Osteoblast (primary cell): ENCODE measurements around the gene NAV2. TPM values are rescaled to one million over a fixed set of nuclear protein-coding genes. Genes with fewer than 3 reads are reported as not detected.

Experiments
- DNase-seq: peaks from one replicate; pipeline ENCODE4 v3.0.0; 2011; ENCODE audit warnings: low spot score, mixed read lengths; ENCODE audit not compliant: insufficient read length; ENCODE audit errors: missing footprints
- H2AFZ ChIP-seq: 2 replicates; pipeline ENCODE4 v1.6.0; 2011; ENCODE audit warnings: mild to moderate bottlenecking, low read length
- H3K27ac ChIP-seq: 2 replicates; pipeline ENCODE4 v1.5.1; 2011; ENCODE audit warnings: mild to moderate bottlenecking, low read depth, low read length, moderate library complexity
- H3K27me3 ChIP-seq: 2 replicates; pipeline ENCODE4 v1.6.0; 2012; ENCODE audit warnings: mild to moderate bottlenecking, control low read depth, inconsistent platforms, low read length, moderate library complexity; ENCODE audit not compliant: insufficient read depth
- H3K36me3 ChIP-seq: 2 replicates; pipeline ENCODE4 v1.5.1; 2011; ENCODE audit warnings: mild to moderate bottlenecking, low read length, control low read depth, moderate library complexity; ENCODE audit not compliant: insufficient read depth
- H3K4me1 ChIP-seq: 2 replicates; pipeline ENCODE4 v1.5.1; 2011; ENCODE audit warnings: mild to moderate bottlenecking, low read length, control low read depth, moderate library complexity; ENCODE audit not compliant: insufficient read depth
- H3K4me2 ChIP-seq: 2 replicates; pipeline ENCODE4 v1.6.0; 2011; ENCODE audit warnings: mild to moderate bottlenecking, low read length; ENCODE audit not compliant: insufficient read depth
- H3K4me3 ChIP-seq: fragments of 200-600 bp; sonication (generic); 3 replicates; pipeline ENCODE4 v1.5.1; 2012; ENCODE audit warnings: mild to moderate bottlenecking, low read length, inconsistent platforms; ENCODE audit not compliant: insufficient read depth
- H3K79me2 ChIP-seq: 2 replicates; pipeline ENCODE4 v1.6.0; 2012; ENCODE audit warnings: mild to moderate bottlenecking, low read length, control low read depth, inconsistent platforms; ENCODE audit not compliant: insufficient read depth
- H3K9me3 ChIP-seq: 2 replicates; pipeline ENCODE4 v1.5.1; 2011; ENCODE audit warnings: low read depth, low read length, control low read depth
- H4K20me1 ChIP-seq: 2 replicates; pipeline ENCODE4 v1.6.0; 2012; ENCODE audit warnings: mild to moderate bottlenecking, low read length, control low read depth; ENCODE audit not compliant: insufficient read depth
- CTCF ChIP-seq: IDR thresholded peaks from 2 replicates; pipeline ENCODE4 v1.5.1; 2011; ENCODE audit warnings: mild to moderate bottlenecking, low read depth, low read length, moderate library complexity; ENCODE audit errors: extremely low read depth
- total RNA-seq: library from RNA; depleted of rRNA; stranded (reverse); fragments of >200 nt; gene quantifications from 2 replicates; pipeline ENCODE4 v1.2.3, GENCODE V29; 2012

NAV2 gene
- total RNA-seq, 1 donor = 8.7 TPM

GRCh38 chr11:20064961-20065405 lies 352.3 kb downstream of the NAV2 start:
- H3K9me3 ChIP-seq = no peaks in the 10 kb centered on the region
- TF ChIP-seq CTCF = no peak
- no peaks in the 10 kb centered on the region for H4K20me1 ChIP-seq
- H3K27me3 ChIP-seq = no peaks in the 10 kb centered on the region
- no peak overlapping the region for H3K4me3 ChIP-seq
- H3K36me3 ChIP-seq = peaks cover 30% of the 10 kb centered on the region
- H3K27ac ChIP-seq = no peak overlapping the region
- H3K4me2 ChIP-seq = no peak overlapping the region
- DNase-seq = no peak
- no peaks in the 10 kb centered on the region for H3K4me1 ChIP-seq
- no peaks in the 10 kb centered on the region for H3K79me2 ChIP-seq
- H2AFZ ChIP-seq = no peak overlapping the region

- Histone ChIP-seq H3K4me3 (no peak overlapping the region), H3K4me1 (no peaks in the 10 kb centered on the region), H3K27me3 (no peaks in the 10 kb centered on the region), H3K27ac (no peak overlapping the region), H3K4me2 (no peak overlapping the region), H3K9me3 (no peaks in the 10 kb centered on the region), H3K79me2 (no peaks in the 10 kb centered on the region), H2AFZ (no peak overlapping the region), H4K20me1 (no peaks in the 10 kb centered on the region), H3K36me3 (peaks cover 30% of the 10 kb centered on the region)
- no peak for DNase-seq
- TF ChIP-seq CTCF = no peak
Measured at GRCh38 chr11:20065406-20065805, 352.8 kb downstream of the NAV2 start.

- no peak for DNase-seq
- no peak overlapping the region for H3K27ac ChIP-seq
- no peak overlapping the region for H3K4me3 ChIP-seq
- H4K20me1 ChIP-seq = no peaks in the 10 kb centered on the region
- no peaks in the 10 kb centered on the region for H3K79me2 ChIP-seq
- H3K4me1 ChIP-seq = no peaks in the 10 kb centered on the region
- no peaks in the 10 kb centered on the region for H3K27me3 ChIP-seq
- no peak overlapping the region for H3K4me2 ChIP-seq
- H2AFZ ChIP-seq = no peak overlapping the region
- peaks cover 30% of the 10 kb centered on the region for H3K36me3 ChIP-seq
- H3K9me3 ChIP-seq = no peaks in the 10 kb centered on the region
- no peak for TF ChIP-seq CTCF
Measured at GRCh38 chr11:20066013-20066782, 353.6 kb downstream of the NAV2 start.

- H4K20me1 ChIP-seq = no peaks in the 10 kb centered on the region
- no peak overlapping the region for H3K4me2 ChIP-seq
- TF ChIP-seq CTCF = no peak
- H3K4me1 ChIP-seq = no peaks in the 10 kb centered on the region
- H2AFZ ChIP-seq = no peak overlapping the region
- H3K4me3 ChIP-seq = no peak overlapping the region
- peaks cover 31% of the 10 kb centered on the region for H3K36me3 ChIP-seq
- H3K79me2 ChIP-seq = no peaks in the 10 kb centered on the region
- H3K27me3 ChIP-seq = no peaks in the 10 kb centered on the region
- no peaks in the 10 kb centered on the region for H3K9me3 ChIP-seq
- DNase-seq = no peak
- H3K27ac ChIP-seq = no peak overlapping the region
Measured at GRCh38 chr11:20066783-20067156, 354.1 kb downstream of the NAV2 start.
